Lung (tissue), 12 donors: ENCODE data around the gene PRRG4. TPM values are rescaled to one million over a fixed set of nuclear protein-coding genes. Genes with fewer than 3 reads are reported as not detected.

ENCODE experiments used
- ATAC-seq: fragments of 200-7000 bp; cut with Tn5 transposase; one replicate; pipeline ENCODE4 v1.9.1; 2020; ENCODE audit warnings: moderate number of reproducible peaks; ENCODE audit not compliant: insufficient read depth, low FRiP score
- DNase-seq, 3 donors: peaks; one replicate each; pipeline ENCODE4 v3.0.0-alpha.2; 2013 to 2017
- H3K27ac ChIP-seq, 2 donors: one replicate each; pipeline ENCODE4 v1.5.1; 2013; ENCODE audit warnings: mild to moderate bottlenecking in 2 of 2, moderate library complexity in 2 of 2, control low read depth in 1 of 2, inconsistent platforms in 1 of 2, low read depth in 1 of 2, low read length in 1 of 2
- H3K27me3 ChIP-seq, 3 donors: one replicate each; pipeline ENCODE4 v1.5.1; 2013; ENCODE audit warnings: low read length in 2 of 3; ENCODE audit not compliant: control insufficient read depth in 3 of 3, insufficient read depth in 3 of 3
- H3K36me3 ChIP-seq, 4 donors: one replicate each; pipeline ENCODE4 v1.5.1; 2013; ENCODE audit warnings: low read length in 4 of 4, mild to moderate bottlenecking in 1 of 4, moderate library complexity in 1 of 4; ENCODE audit not compliant: control insufficient read depth in 4 of 4, insufficient read depth in 4 of 4
- H3K4me1 ChIP-seq, 5 donors: one replicate each; pipeline ENCODE4 v1.5.1; 2013; ENCODE audit warnings: low read length in 5 of 5, mild to moderate bottlenecking in 2 of 5, moderate library complexity in 1 of 5; ENCODE audit not compliant: control insufficient read depth in 5 of 5, insufficient read depth in 5 of 5
- H3K4me3 ChIP-seq: one replicate; pipeline ENCODE4 v1.5.1; 2013; ENCODE audit warnings: mild to moderate bottlenecking, control low read depth, moderate library complexity
- H3K9ac ChIP-seq, 2 donors: one replicate each; pipeline ENCODE4 v1.5.1; 2013; ENCODE audit warnings: low read length in 2 of 2, control low read depth in 1 of 2; ENCODE audit not compliant: insufficient read depth in 1 of 2
- H3K9me3 ChIP-seq, 4 donors: one replicate each; pipeline ENCODE4 v1.5.1; 2013; ENCODE audit warnings: low read length in 3 of 4, mild to moderate bottlenecking in 1 of 4, moderate library complexity in 1 of 4; ENCODE audit not compliant: control insufficient read depth in 4 of 4, insufficient read depth in 3 of 4
- CTCF ChIP-seq: IDR thresholded peaks from 2 replicates; pipeline ENCODE4 v1.5.1; 2012; ENCODE audit warnings: mild to moderate bottlenecking; ENCODE audit errors: control extremely low read depth, extremely low read depth
- WGBS, 2 donors: extraction: QIAGEN DNeasy Blood & Tissue Kit; methylation state at CpG; one replicate each; pipeline ENCODE4 v1.1.7; 2013; 5-methylcytosine and 5-hydroxymethylcytosine counted together
- polyA plus RNA-seq, 2 donors: library from polyadenylated mRNA; stranded (reverse); fragments of 200-250 nt; gene quantifications; one replicate each; pipeline ENCODE4 v1.2.1, GENCODE V29; 2013
- total RNA-seq, 2 donors: library from RNA; depleted of rRNA in 1 of 2; stranded (reverse); fragments of >200 nt in 1 of 2; gene quantifications; one replicate each; pipeline ENCODE4 v1.2.1, GENCODE V29; 2014 to 2021
- donor health status: control.
- donor health status: control.
- donor health status: Bipolar disorder and iron deficiency.
- donor health status: healthy.
- donor health status: DM: yes; HTN: yes; CAD: no.

The PRRG4 gene
- total and polyA plus RNA-seq, 4 donors = 4.7 to 9.7 (median 6.1) TPM

- WGBS, 2 donors = 80 to 90% methylated on average over 4 of the region's 4 CpGs
- TF ChIP-seq CTCF = no peak
- Histone ChIP-seq H3K27me3 (peaks cover 0 to 4% (median 0%) of the 10 kb centered on the region in 3 donors), H3K4me3 (no peak overlapping the region), H3K4me1 (no peaks in the 10 kb centered on the region), H3K36me3 (no peaks in the 10 kb centered on the region), H3K9ac (no peak overlapping the region), H3K9me3 (no peaks in the 10 kb centered on the region), H3K27ac (no peak overlapping the region)
- DNase-seq (no peak), ATAC-seq (no peak)
These were observed 12.4 kb upstream of the PRRG4 start for GRCh38 chr11:32817181-32817851.

- DNase-seq (no peak), ATAC-seq (no peak)
- Histone ChIP-seq H3K9me3 (no peaks in the 10 kb centered on the region), H3K4me3 (no peak overlapping the region), H3K4me1 (no peaks in the 10 kb centered on the region), H3K9ac (no peak overlapping the region), H3K36me3 (no peaks in the 10 kb centered on the region), H3K27ac (no peak overlapping the region), H3K27me3 (peaks cover 0 to 4% (median 0%) of the 10 kb centered on the region in 3 donors)
- no peak for TF ChIP-seq CTCF
- WGBS, 2 donors = 85 to 92% methylated on average over 3 of the region's 3 CpGs
These were observed 11.9 kb upstream of the PRRG4 start for GRCh38 chr11:32817852-32818183.

GRCh38 chr11:32819187-32819586 lies 10.5 kb upstream of the PRRG4 start:
- H3K4me3 ChIP-seq = no peak overlapping the region
- DNase-seq (no peak), ATAC-seq (no peak)
- H3K9me3 ChIP-seq = no peaks in the 10 kb centered on the region
- H3K9ac ChIP-seq = no peak overlapping the region
- WGBS, 2 donors = 81 to 84% methylated on average over 2 of the region's 2 CpGs
- no peak for TF ChIP-seq CTCF
- H3K27me3 ChIP-seq = peaks cover 0 to 4% (median 0%) of the 10 kb centered on the region in 3 donors
- no peak overlapping the region for H3K27ac ChIP-seq
- no peaks in the 10 kb centered on the region for H3K36me3 ChIP-seq
- no peaks in the 10 kb centered on the region for H3K4me1 ChIP-seq

- no peak overlapping the region for H3K9ac ChIP-seq
- H3K36me3 ChIP-seq = no peaks in the 10 kb centered on the region
- H3K9me3 ChIP-seq = no peaks in the 10 kb centered on the region
- DNase-seq (no peak), ATAC-seq (no peak)
- peaks cover 0 to 4% (median 0%) of the 10 kb centered on the region in 3 donors for H3K27me3 ChIP-seq
- H3K4me1 ChIP-seq = no peaks in the 10 kb centered on the region
- no peak for TF ChIP-seq CTCF
- no peak overlapping the region for H3K27ac ChIP-seq
- no peak overlapping the region for H3K4me3 ChIP-seq
These were observed 9.2 kb upstream of the PRRG4 start for GRCh38 chr11:32820497-32820896.
